ENCODE data around the gene COL25A1. TPM values are rescaled to one million over a fixed set of nuclear protein-coding genes. Genes with fewer than 3 reads are reported as not detected.

Gene COL25A1
- total RNA-seq, 1 experiment from 2014 or later: 4.2 TPM

DNA sequence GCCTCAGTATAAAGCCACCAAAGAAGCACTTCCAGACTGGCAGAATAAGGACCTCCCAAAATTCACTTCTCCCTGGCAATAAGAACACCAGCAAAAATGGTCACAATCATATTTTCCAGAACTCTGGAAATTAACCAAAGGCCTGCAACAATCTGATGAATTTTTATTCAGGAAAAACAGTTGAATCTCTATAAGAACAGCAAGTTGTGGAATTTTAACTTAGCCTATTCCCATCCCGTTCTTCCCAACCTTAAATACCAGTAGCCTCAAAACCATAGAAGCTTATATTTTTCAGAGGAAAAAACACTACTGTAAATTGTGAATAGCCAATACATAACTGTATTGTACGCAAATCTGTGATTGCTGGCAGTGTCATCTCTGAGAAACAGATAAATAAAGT, 67.9 kb downstream of the COL25A1 start:
- Mint-ChIP-seq H3K4me3 (no peak overlapping the region), H3K27me3 (ENCODE audit: low read depth) (no peaks in the 10 kb centered on the region), H3K4me1 (no peaks in the 10 kb centered on the region), H3K36me3 (ENCODE audit: insufficient read depth in 1 of 3, low read depth in 3 of 3) (peaks cover 0 to 4% (median 0%) of the 10 kb centered on the region in 3 experiments; a peak in 2 of 7 replicates), H3K27ac (peak overlapping the region in 1 of 3 experiments; percentile 13; a peak in 1 of 7 replicates), H3K9me3 (no peaks in the 10 kb centered on the region; a peak in 1 of 5 replicates)
- Histone ChIP-seq H3K4me2 (ENCODE audit: insufficient read depth, insufficient read length, low read length) (no peak overlapping the region), H2AK5ac (ENCODE audit: insufficient read length, low read length) (no peak overlapping the region), H3K23ac (ENCODE audit: insufficient read length, low read depth, low read length) (no peak overlapping the region), H3T11ph (ENCODE audit: low read length) (no peak overlapping the region), H4K5ac (ENCODE audit: insufficient read length, low read depth, low read length) (no peak overlapping the region), H3K9me3 (ENCODE audit: control insufficient read depth, low read depth, low read length) (no peaks in the 10 kb centered on the region), H3K4me1 (ENCODE audit: insufficient read depth, low read length) (no peaks in the 10 kb centered on the region), H3K27ac (ENCODE audit: insufficient read length, low read depth, low read length) (no peak overlapping the region), H2BK5ac (ENCODE audit: insufficient read length, low read length) (no peak overlapping the region), H3K18ac (ENCODE audit: insufficient read length, low read depth, low read length) (no peak overlapping the region), H3K79me2 (ENCODE audit: insufficient read depth, low read length) (no peaks in the 10 kb centered on the region), H2AFZ (ENCODE audit: low read length) (no peak overlapping the region), H3K14ac (ENCODE audit: insufficient read depth, low read length) (no peak overlapping the region), H2BK12ac (ENCODE audit: insufficient read length, low read depth, low read length) (no peak overlapping the region), H3K79me1 (ENCODE audit: insufficient read depth, low read depth, low read length, poor library complexity, severe bottlenecking) (no peaks in the 10 kb centered on the region), H4K20me1 (ENCODE audit: control insufficient read depth, insufficient read depth, insufficient read length) (no peaks in the 10 kb centered on the region), H4K91ac (ENCODE audit: insufficient read length, low read depth, low read length) (no peak overlapping the region), H3K4ac (ENCODE audit: low read depth, low read length) (no peak overlapping the region), H3K9ac (ENCODE audit: extremely low read depth, insufficient read length, low read length) (no peak overlapping the region), H3K56ac (ENCODE audit: insufficient read length, low read depth, low read length) (no peak overlapping the region), H2BK20ac (ENCODE audit: low read depth, low read length, poor library complexity, severe bottlenecking) (no peak overlapping the region), H2BK15ac (ENCODE audit: low read depth, low read length) (no peak overlapping the region), H2BK120ac (ENCODE audit: low read depth, low read length, poor library complexity, severe bottlenecking) (no peak overlapping the region), H4K8ac (replicated peaks; ENCODE audit: insufficient read length, low read depth, low read length) (no peak overlapping the region), H3K27me3 (ENCODE audit: insufficient read depth, low read length) (no peaks in the 10 kb centered on the region), H3K23me2 (ENCODE audit: insufficient read length, low read depth, low read length, poor library complexity, severe bottlenecking) (no peaks in the 10 kb centered on the region)
- WGBS (ENCODE audit: extremely low coverage, insufficient read length, low lambda C conversion rate): no CpG with 5 or more reads among the region's 2 CpGs
- no peak for DNase-seq
- TF ChIP-seq, protein P1, sequence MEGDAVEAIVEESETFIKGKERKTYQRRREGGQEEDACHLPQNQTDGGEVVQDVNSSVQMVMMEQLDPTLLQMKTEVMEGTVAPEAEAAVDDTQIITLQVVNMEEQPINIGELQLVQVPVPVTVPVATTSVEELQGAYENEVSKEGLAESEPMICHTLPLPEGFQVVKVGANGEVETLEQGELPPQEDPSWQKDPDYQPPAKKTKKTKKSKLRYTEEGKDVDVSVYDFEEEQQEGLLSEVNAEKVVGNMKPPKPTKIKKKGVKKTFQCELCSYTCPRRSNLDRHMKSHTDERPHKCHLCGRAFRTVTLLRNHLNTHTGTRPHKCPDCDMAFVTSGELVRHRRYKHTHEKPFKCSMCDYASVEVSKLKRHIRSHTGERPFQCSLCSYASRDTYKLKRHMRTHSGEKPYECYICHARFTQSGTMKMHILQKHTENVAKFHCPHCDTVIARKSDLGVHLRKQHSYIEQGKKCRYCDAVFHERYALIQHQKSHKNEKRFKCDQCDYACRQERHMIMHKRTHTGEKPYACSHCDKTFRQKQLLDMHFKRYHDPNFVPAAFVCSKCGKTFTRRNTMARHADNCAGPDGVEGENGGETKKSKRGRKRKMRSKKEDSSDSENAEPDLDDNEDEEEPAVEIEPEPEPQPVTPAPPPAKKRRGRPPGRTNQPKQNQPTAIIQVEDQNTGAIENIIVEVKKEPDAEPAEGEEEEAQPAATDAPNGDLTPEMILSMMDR (conservative IDR thresholded peaks at IDR 0.05): no peak
